ENCODE data around the gene UBL4A. TPM values are rescaled to one million over a fixed set of nuclear protein-coding genes. Genes with fewer than 3 reads are reported as not detected.

The UBL4A gene
- total RNA-seq, 1 experiment from 2014 or later, result 38.8 TPM

- Mint-ChIP-seq H3K27ac (ENCODE audit: unreplicated experiment) (no peak overlapping the region), H3K4me1 (ENCODE audit: low read depth, unreplicated experiment) (no peaks in the 10 kb centered on the region), H3K4me3 (ENCODE audit: unreplicated experiment) (peak overlapping the region; percentile 71), H3K9me3 (ENCODE audit: unreplicated experiment) (no peaks in the 10 kb centered on the region), H3K27me3 (ENCODE audit: insufficient read depth, unreplicated experiment) (no peaks in the 10 kb centered on the region), H3K36me3 (ENCODE audit: insufficient read depth, unreplicated experiment) (peaks cover 25% of the 10 kb centered on the region)
- ChIA-PET POLR2A (interaction anchor here (0.5 kb wide), 1 partner anchor 14 kb away, joined by 6 read pairs; no protein-coding TSS in a partner anchor), CTCF (no interaction called here)
- no TSS peak for BruUV-seq (replicated peaks)
- no peaks in the 10 kb centered on the region for H3K4me1 ChIP-seq
- no peaks in the 10 kb centered on the region for H3K27me3 ChIP-seq (replicated peaks; ENCODE audit: control insufficient read depth, insufficient read depth, low read length)
- no peak for TF ChIP-seq CTCF (IDR thresholded peaks at IDR 0.05; ENCODE audit: insufficient read depth in 1 of 2, low read depth in 1 of 2, low read length in 1 of 2, severe bottlenecking in 1 of 2, unreplicated experiment in 1 of 2)
- H3K9me3 ChIP-seq, result no peaks in the 10 kb centered on the region
- intact Hi-C loops (cut with micrococcal nuclease; ENCODE audit: unreplicated experiment), result no loop called here
- H3K4me3 ChIP-seq (ENCODE audit: low read depth, low read length), result no peak overlapping the region
- H3K36me3 ChIP-seq (ENCODE audit: control insufficient read depth, insufficient read depth, low read length), result no peaks in the 10 kb centered on the region
- DNase-seq, result no peak
Measured at GRCh38 chrX:154459832-154460231, 26.6 kb downstream of the UBL4A start.

GRCh38 chrX:154458954-154459778, 27.2 kb downstream of the UBL4A start:
- Histone ChIP-seq H3K4me3 (ENCODE audit: low read depth, low read length) (peak overlapping the region; percentile 72), H3K4me1 (no peaks in the 10 kb centered on the region), H3K36me3 (ENCODE audit: control insufficient read depth, insufficient read depth, low read length) (no peaks in the 10 kb centered on the region), H3K9me3 (no peaks in the 10 kb centered on the region), H3K27me3 (replicated peaks; ENCODE audit: control insufficient read depth, insufficient read depth, low read length) (no peaks in the 10 kb centered on the region)
- ChIA-PET POLR2A (interaction anchor here (0.5 to 0.6 kb wide), 2 partner anchors 15 to 17 kb away, joined by 5 to 6 read pairs; no protein-coding TSS in a partner anchor), CTCF (no interaction called here)
- TF ChIP-seq CTCF (IDR thresholded peaks at IDR 0.05; ENCODE audit: insufficient read depth in 1 of 2, low read depth in 1 of 2, low read length in 1 of 2, severe bottlenecking in 1 of 2, unreplicated experiment in 1 of 2), result no peak
- Mint-ChIP-seq H3K27ac (ENCODE audit: unreplicated experiment) (peak overlapping the region; percentile 55), H3K27me3 (ENCODE audit: insufficient read depth, unreplicated experiment) (no peaks in the 10 kb centered on the region), H3K4me3 (ENCODE audit: unreplicated experiment) (peak overlapping the region; percentile 71), H3K4me1 (ENCODE audit: low read depth, unreplicated experiment) (no peaks in the 10 kb centered on the region), H3K36me3 (ENCODE audit: insufficient read depth, unreplicated experiment) (peaks cover 32% of the 10 kb centered on the region), H3K9me3 (ENCODE audit: unreplicated experiment) (no peaks in the 10 kb centered on the region)
- no TSS peak for BruUV-seq (replicated peaks)
- no peak for DNase-seq
- intact Hi-C loops (cut with micrococcal nuclease; ENCODE audit: unreplicated experiment), result no loop called here

GRCh38 chrX:154458116-154458953, 28.1 kb downstream of the UBL4A start, which contains the start of gene PLXNA3:
Gene PLXNA3, plus strand, starts transcription at chrX:154458281. Its CDS starts 1,903 bp downstream, at chrX:154460184.
- peak; percentile 46 to 80 for DNase-seq
- CTCF ChIA-PET, result interaction anchor here (1.0 to 1.2 kb wide), 2 partner anchors 69 to 85 kb away, joined by 3 to 4 read pairs; no protein-coding TSS in a partner anchor
- POLR2A ChIA-PET, result interaction anchor here (1.1 to 1.2 kb wide), 2 partner anchors 32 to 61 kb away, joined by 3 read pairs; partner anchors contain the start of gene SLC10A3
- Mint-ChIP-seq H3K36me3 (ENCODE audit: insufficient read depth, unreplicated experiment) (peaks cover 33% of the 10 kb centered on the region), H3K4me3 (ENCODE audit: unreplicated experiment) (peak within 1 kb of the TSS; percentile 98), H3K4me1 (ENCODE audit: low read depth, unreplicated experiment) (no peaks in the 10 kb centered on the region), H3K9me3 (ENCODE audit: unreplicated experiment) (no peaks in the 10 kb centered on the region), H3K27ac (ENCODE audit: unreplicated experiment) (peak within 1 kb of the TSS; percentile 93), H3K27me3 (ENCODE audit: insufficient read depth, unreplicated experiment) (no peaks in the 10 kb centered on the region)
- peak within 1 kb of the TSS; percentile 72 for H3K4me3 ChIP-seq (ENCODE audit: low read depth, low read length)
- no peaks in the 10 kb centered on the region for H3K36me3 ChIP-seq (ENCODE audit: control insufficient read depth, insufficient read depth, low read length)
- intact Hi-C loops (cut with micrococcal nuclease; ENCODE audit: unreplicated experiment), result no loop called here
- no peaks in the 10 kb centered on the region for H3K4me1 ChIP-seq
- H3K9me3 ChIP-seq, result no peaks in the 10 kb centered on the region
- TSS peak; percentile 56 for BruUV-seq (replicated peaks)
- H3K27me3 ChIP-seq (replicated peaks; ENCODE audit: control insufficient read depth, insufficient read depth, low read length), result no peaks in the 10 kb centered on the region
- no peak for TF ChIP-seq CTCF (IDR thresholded peaks at IDR 0.05; ENCODE audit: insufficient read depth in 1 of 2, low read depth in 1 of 2, low read length in 1 of 2, severe bottlenecking in 1 of 2, unreplicated experiment in 1 of 2)
